HG03457 (cell line): Measurements from ENCODE around the gene CASP2.
A peak's percentile ranks its signal among the peaks of the same experiment; 100 is the strongest.

Experiments
- ATAC-seq: cut with Tn5 transposase; IDR thresholded peaks from one replicate; pipeline ENCODE4 v1.9.1; 2021; ENCODE audit warnings: moderate number of reproducible peaks; ENCODE audit not compliant: unreplicated experiment

The CASP2 gene

GRCh38 chr7:143325240-143325639, 37.1 kb downstream of the CASP2 start:
- peak; percentile 47 for ATAC-seq

GRCh38 chr7:143327903-143328302, 39.8 kb downstream of the CASP2 start:
- no peak for ATAC-seq

GRCh38 chr7:143329471-143330170, 41.5 kb downstream of the CASP2 start:
- no peak for ATAC-seq

- ATAC-seq = no peak
Measured at GRCh38 chr7:143331179-143331801, 43.1 kb downstream of the CASP2 start.

GRCh38 chr7:143334244-143334643, 46.1 kb downstream of the CASP2 start:
- ATAC-seq = no peak

- no peak for ATAC-seq
Measured at GRCh38 chr7:143337216-143337615, 49.1 kb downstream of the CASP2 start.

GRCh38 chr7:143341842-143342241, 53.7 kb downstream of the CASP2 start:
- ATAC-seq = no peak

- no peak for ATAC-seq
Measured at GRCh38 chr7:143343596-143343995, 55.4 kb downstream of the CASP2 start.

- no peak for ATAC-seq
Measured at GRCh38 chr7:143345428-143345900, 57.3 kb downstream of the CASP2 start.

GRCh38 chr7:143346018-143346417, 57.9 kb downstream of the CASP2 start:
- no peak for ATAC-seq

- no peak for ATAC-seq
Measured at GRCh38 chr7:143347950-143348349, 59.8 kb downstream of the CASP2 start.

GRCh38 chr7:143351060-143351459, 62.9 kb downstream of the CASP2 start:
- ATAC-seq = no peak

GRCh38 chr7:143351574-143351973, 63.4 kb downstream of the CASP2 start:
- ATAC-seq = no peak

- no peak for ATAC-seq
Measured at GRCh38 chr7:143352531-143353002, 64.4 kb downstream of the CASP2 start.

- no peak for ATAC-seq
Measured at GRCh38 chr7:143354376-143354775, 66.2 kb downstream of the CASP2 start.

GRCh38 chr7:143354965-143355364, 66.8 kb downstream of the CASP2 start:
- ATAC-seq = no peak

- ATAC-seq = no peak
Measured at GRCh38 chr7:143355450-143356385, 67.6 kb downstream of the CASP2 start.

GRCh38 chr7:143356414-143357050, 68.4 kb downstream of the CASP2 start:
- ATAC-seq = no peak
